H1 (cell line): ENCODE data around the gene CHD6. TPM values are rescaled to one million over a fixed set of nuclear protein-coding genes. Genes with fewer than 3 reads are reported as not detected.

Source experiments
- CTCF ChIA-PET: fragments of 300-600 bp; sonication (Branson Sonifier 250); formaldehyde crosslinking; loops from one replicate; lab custom pipeline; 2021; ENCODE audit not compliant: partially characterized antibody; lab: Charles Lee
- POLR2A ChIA-PET: fragments of 300-600 bp; sonication (Branson Sonifier 250); formaldehyde crosslinking; loops from one replicate; lab custom pipeline; 2021; ENCODE audit warnings: inconsistent platforms; ENCODE audit not compliant: partially characterized antibody; lab: Charles Lee
- DNase-seq, 2 experiments: peaks; one replicate each; pipeline versions ENCODE4 v3.0.0 to v3.0.0-alpha.2; 2010 to 2022; ENCODE audit warnings: low spot score in 2 of 2, low read depth in 1 of 2, mixed read lengths in 1 of 2
- FAIRE-seq: peaks from 2 replicates; lab custom pipeline; 2011; peaks lifted over from hg19 to GRCh38; lab: Jason Lieb, UNC
- H2AFZ ChIP-seq: 2 replicates; pipeline ENCODE4 v1.8.1; 2012; ENCODE audit warnings: low read length, inconsistent platforms
- H2AK5ac ChIP-seq: 2 replicates; pipeline ENCODE4 v1.6.1; 2013; ENCODE audit warnings: low read depth, low read length
- H2BK120ac ChIP-seq: replicated peaks from 2 replicates; pipeline ENCODE3; 2013; ENCODE audit warnings: low read depth, low read length, inconsistent platforms
- H2BK12ac ChIP-seq: 2 replicates; pipeline ENCODE4 v1.6.1; 2013; ENCODE audit warnings: low read depth, low read length
- H2BK15ac ChIP-seq: 2 replicates; pipeline ENCODE4 v1.6.1; 2013; ENCODE audit warnings: low read length
- H2BK20ac ChIP-seq: 2 replicates; pipeline ENCODE4 v1.6.1; 2013; ENCODE audit warnings: low read length
- H2BK5ac ChIP-seq: 2 replicates; pipeline ENCODE4 v1.6.1; 2013; ENCODE audit warnings: low read depth, low read length
- H3K14ac ChIP-seq: 2 replicates; pipeline ENCODE4 v1.6.1; 2013; ENCODE audit warnings: inconsistent platforms; ENCODE audit not compliant: insufficient read length
- H3K18ac ChIP-seq: 2 replicates; pipeline ENCODE4 v1.6.1; 2013; ENCODE audit warnings: low read length; ENCODE audit errors: extremely low read depth
- H3K23ac ChIP-seq: 2 replicates; pipeline ENCODE4 v1.6.1; 2013; ENCODE audit warnings: inconsistent platforms; ENCODE audit not compliant: insufficient read length
- H3K23me2 ChIP-seq: 2 replicates; pipeline ENCODE4 v1.6.1; 2013; ENCODE audit warnings: low read depth, low read length
- H3K27ac ChIP-seq: 2 replicates; pipeline ENCODE4 v1.6.1; 2011; ENCODE audit warnings: low read depth, low read length, inconsistent platforms
- H3K27me3 ChIP-seq, 4 experiments: replicated peaks in 1 of 4; 1 replicate in 1 of 4; 2 replicates in 3 of 4; pipeline versions ENCODE4 v1.6.1 to v1.8.1; 2011 to 2013; ENCODE audit warnings: low read length in 3 of 4, mild to moderate bottlenecking in 3 of 4, inconsistent platforms in 2 of 4, mixed read lengths in 2 of 4, moderate library complexity in 1 of 4; ENCODE audit not compliant: control insufficient read depth in 3 of 4, insufficient read depth in 3 of 4; ENCODE audit errors: extremely low read depth in 1 of 4
- H3K36me3 ChIP-seq, 4 experiments: 2 replicates each; pipeline versions ENCODE4 v1.6.1 to v1.8.1; 2011 to 2013; ENCODE audit warnings: mild to moderate bottlenecking in 4 of 4, low read length in 3 of 4, moderate library complexity in 2 of 4, control low read depth in 1 of 4, inconsistent platforms in 1 of 4; ENCODE audit not compliant: insufficient read depth in 4 of 4, control insufficient read depth in 2 of 4
- H3K4ac ChIP-seq: replicated peaks from 2 replicates; pipeline ENCODE3; 2013; ENCODE audit warnings: low read length, low read depth, mixed read lengths, inconsistent platforms; ENCODE audit not compliant: insufficient read length
- H3K4me1 ChIP-seq, 4 experiments: replicated peaks in 1 of 4; 1 replicate in 1 of 4; 2 replicates in 3 of 4; pipeline versions ENCODE4 v1.6.1 to v1.8.1; 2011 to 2013; ENCODE audit warnings: low read length in 3 of 4, inconsistent platforms in 2 of 4, mixed read lengths in 1 of 4; ENCODE audit not compliant: insufficient read depth in 4 of 4, control insufficient read depth in 3 of 4
- H3K4me2 ChIP-seq, 2 experiments: 2 replicates each; pipeline versions ENCODE4 v1.6.1 to v1.8.1; 2011 to 2013; ENCODE audit warnings: low read depth in 2 of 2, low read length in 2 of 2, control low read depth in 1 of 2, inconsistent platforms in 1 of 2, mild to moderate bottlenecking in 1 of 2; ENCODE audit not compliant: insufficient read depth in 1 of 2
- H3K4me3 ChIP-seq, 4 experiments: fragments of 200-600, 300-600 bp in 1 of 4; sonication (generic), shearing (Covaris generic), sonication (Bioruptor Twin) in 1 of 4; 2 replicates each; pipeline versions ENCODE4 v1.5.1 to v1.8.1; 2011 to 2016; ENCODE audit warnings: low read length in 4 of 4, low read depth in 3 of 4, control low read depth in 2 of 4, inconsistent platforms in 2 of 4, mild to moderate bottlenecking in 2 of 4, mixed read lengths in 1 of 4, moderate library complexity in 1 of 4; ENCODE audit not compliant: insufficient read depth in 2 of 4; ENCODE audit errors: extremely low read depth in 1 of 4
- H3K56ac ChIP-seq: replicated peaks from 2 replicates; pipeline ENCODE3; 2013; ENCODE audit warnings: low read depth, mild to moderate bottlenecking, mixed read lengths, low read length, inconsistent platforms; ENCODE audit not compliant: insufficient read length
- H3K79me1 ChIP-seq: 2 replicates; pipeline ENCODE4 v1.6.1; 2013; ENCODE audit warnings: low read depth, low read length, control low read depth
- H3K79me2 ChIP-seq, 2 experiments: 2 replicates each; pipeline versions ENCODE4 v1.6.1 to v1.8.1; 2012 to 2013; ENCODE audit warnings: low read length in 2 of 2, mild to moderate bottlenecking in 2 of 2, inconsistent platforms in 1 of 2; ENCODE audit not compliant: insufficient read depth in 2 of 2, control insufficient read depth in 1 of 2
- H3K9ac ChIP-seq, 4 experiments: replicated peaks in 1 of 4; 1 replicate in 1 of 4; 2 replicates in 3 of 4; pipeline versions ENCODE4 v1.6.1 to v1.8.1; 2011 to 2013; ENCODE audit warnings: low read depth in 3 of 4, low read length in 3 of 4, control low read depth in 2 of 4, mild to moderate bottlenecking in 2 of 4, moderate library complexity in 2 of 4, inconsistent platforms in 1 of 4; ENCODE audit errors: extremely low read depth in 1 of 4
- H3K9me3 ChIP-seq, 2 experiments: 2 replicates each; pipeline versions ENCODE4 v1.6.1 to v1.8.1; 2012 to 2013; ENCODE audit warnings: mild to moderate bottlenecking in 2 of 2, moderate library complexity in 2 of 2, control low read depth in 1 of 2, inconsistent platforms in 1 of 2, low read depth in 1 of 2, low read length in 1 of 2, mixed read lengths in 1 of 2; ENCODE audit not compliant: insufficient read depth in 2 of 2
- H4K20me1 ChIP-seq, 2 experiments: replicated peaks in 1 of 2; 2 replicates each; pipeline versions ENCODE3 to v1.8.1; 2011 to 2013; ENCODE audit warnings: inconsistent platforms in 2 of 2, low read length in 2 of 2, mild to moderate bottlenecking in 1 of 2; ENCODE audit not compliant: insufficient read depth in 2 of 2, control insufficient read depth in 1 of 2
- H4K5ac ChIP-seq: 2 replicates; pipeline ENCODE4 v1.6.1; 2013; ENCODE audit warnings: low read length, low read depth, mixed read lengths, inconsistent platforms; ENCODE audit not compliant: insufficient read length
- H4K8ac ChIP-seq: 2 replicates; pipeline ENCODE4 v1.8.0; 2013; ENCODE audit warnings: mild to moderate bottlenecking, moderate library complexity, low read length, inconsistent platforms; ENCODE audit not compliant: insufficient read depth; ENCODE audit errors: extremely low read depth
- H4K91ac ChIP-seq: replicated peaks from 2 replicates; pipeline ENCODE3; 2013; ENCODE audit warnings: low read length, mixed read lengths, inconsistent platforms; ENCODE audit not compliant: insufficient read length
- ASH2L ChIP-seq: fragments of 200-600, 300-600 bp; sonication (generic); IDR thresholded peaks from one replicate; pipeline ENCODE4 v1.7.1; 2017; ENCODE audit warnings: low read length
- BACH1 ChIP-seq: IDR thresholded peaks from 2 replicates; pipeline ENCODE4 v1.6.1; 2012; ENCODE audit warnings: low read length, improper control_type of control experiment
- BRCA1 ChIP-seq: IDR thresholded peaks from 2 replicates; pipeline ENCODE4 v1.6.1; 2012; ENCODE audit warnings: low read depth, low read length, improper control_type of control experiment
- CTBP2 ChIP-seq: IDR thresholded peaks from 2 replicates; pipeline ENCODE4 v1.7.0; 2011; ENCODE audit warnings: borderline replicate concordance, mild to moderate bottlenecking, moderate library complexity, mixed read lengths, low read length; ENCODE audit not compliant: insufficient read depth, insufficient read length
- EGR1 ChIP-seq: IDR thresholded peaks from 2 replicates; pipeline ENCODE4 v1.6.1; 2011; ENCODE audit warnings: low read depth, low read length, borderline replicate concordance
- EZH2 ChIP-seq: fragments of 200-600 bp; sonication (generic); IDR thresholded peaks from 2 replicates; pipeline ENCODE4 v1.7.1; 2012; ENCODE audit warnings: low read depth, mild to moderate bottlenecking, moderate library complexity, low read length, inconsistent platforms; ENCODE audit not compliant: severe bottlenecking
- FOSL1 ChIP-seq: IDR thresholded peaks from 2 replicates; pipeline ENCODE4 v1.6.1; 2011; ENCODE audit warnings: mild to moderate bottlenecking, low read depth, low read length, moderate library complexity; ENCODE audit not compliant: insufficient read depth
- HDAC6 ChIP-seq: IDR thresholded peaks from one replicate; pipeline ENCODE4 v1.7.1; 2012; ENCODE audit warnings: low read depth, mild to moderate bottlenecking, inconsistent platforms, low read length, moderate library complexity
- JUND ChIP-seq: IDR thresholded peaks from 2 replicates; pipeline ENCODE4 v1.6.1; 2011; ENCODE audit warnings: mild to moderate bottlenecking, improper control_type of control experiment, low read length
- KDM1A ChIP-seq: fragments of 200-600, 300-600 bp; sonication (generic); IDR thresholded peaks from 2 replicates; pipeline ENCODE4 v1.7.1; 2016; ENCODE audit warnings: mild to moderate bottlenecking, low read length, borderline replicate concordance
- POLR2AphosphoS5 ChIP-seq: IDR thresholded peaks from 2 replicates; pipeline ENCODE4 v1.6.1; 2011; ENCODE audit warnings: low read depth, low read length
- RFX5 ChIP-seq: IDR thresholded peaks from 2 replicates; pipeline ENCODE4 v1.6.1; 2011; ENCODE audit warnings: low read depth, low read length, improper control_type of control experiment, borderline replicate concordance
- SAP30 ChIP-seq: fragments of 300-600 bp; sonication (generic); IDR thresholded peaks from 2 replicates; pipeline ENCODE4 v1.7.1; 2012; ENCODE audit warnings: low read length, moderate library complexity, mild to moderate bottlenecking, inconsistent platforms; ENCODE audit not compliant: insufficient read depth, insufficient replicate concordance
- SIRT6 ChIP-seq: IDR thresholded peaks from one replicate; pipeline ENCODE4 v1.7.1; 2012; ENCODE audit warnings: low read length, inconsistent platforms
- SP1 ChIP-seq: IDR thresholded peaks from 2 replicates; pipeline ENCODE4 v1.6.1; 2011; ENCODE audit warnings: low read depth, low read length
- SP2 ChIP-seq: IDR thresholded peaks from 2 replicates; pipeline ENCODE4 v1.6.1; 2012; ENCODE audit warnings: mild to moderate bottlenecking, low read length, inconsistent platforms
- TAF1 ChIP-seq: IDR thresholded peaks from 2 replicates; pipeline ENCODE4 v1.6.1; 2011; ENCODE audit warnings: mild to moderate bottlenecking, low read depth, low read length
- WGBS, 2 experiments: shearing (Covaris generic) in 1 of 2; methylation state at CpG; one replicate each; pipeline versions ENCODE4 v1.1.6 to v1.1.7; 2013 to 2015; ENCODE audit warnings: low lambda C conversion rate in 2 of 2, mixed read lengths in 2 of 2, inconsistent platforms in 1 of 2, low coverage in 1 of 2, missing lambda C conversion rate in 1 of 2; ENCODE audit not compliant: insufficient replicate concordance in 2 of 2, insufficient coverage in 1 of 2, insufficient read length in 1 of 2; ENCODE audit errors: extremely low coverage in 1 of 2, missing lambda C conversion rate in 1 of 2; 5-methylcytosine and 5-hydroxymethylcytosine counted together
- polyA plus RNA-seq, 7 experiments: library from polyadenylated mRNA; depleted of rRNA in 3 of 7; stranded (reverse) in 5 of 7; unstranded in 2 of 7; fragments of >200 nt in 5 of 7; fragments of 200-250 nt in 2 of 7; gene quantifications; 1 replicate in 5 of 7; 2 replicates in 1 of 7; 4 replicates in 1 of 7; pipeline versions ENCODE4 v1.2.1 to v1.2.3, GENCODE V29; 2011 to 2013; ENCODE audit warnings: missing spikeins in 2 of 7, mixed read lengths in 2 of 7
- total RNA-seq: library from RNA; stranded (reverse); fragmentation: NEBNext Ultra II Directional; extraction: Animal tissue kit (Norgen Biotek cat#: 25700); gene quantifications from 2 replicates; pipeline ENCODE4 v1.2.1, GENCODE V29; 2021

The CHD6 gene
- total and polyA plus RNA-seq, 2 of the 8 experiments (the other 6 are each of a cell fraction or from before 2014, with no cell fraction given) = 11.1 to 62.9 TPM

- H2BK120ac ChIP-seq = no peak overlapping the region
- no peak overlapping the region for H3K14ac ChIP-seq
- peaks cover 10 to 15% of the 10 kb centered on the region in 2 experiments for H3K9me3 ChIP-seq
- H2AFZ ChIP-seq = no peak overlapping the region
- no peak overlapping the region for H2BK15ac ChIP-seq
- no peak overlapping the region for H3K23ac ChIP-seq
- H3K36me3 ChIP-seq = peaks cover 6 to 49% (median 41%) of the 10 kb centered on the region in 4 experiments
- H3K4me2 ChIP-seq = no peak overlapping the region
- no peak for FAIRE-seq
- no peak overlapping the region for H4K8ac ChIP-seq
- no peaks in the 10 kb centered on the region for H3K79me1 ChIP-seq
- no peak overlapping the region for H3K9ac ChIP-seq
- no peak overlapping the region for H2BK20ac ChIP-seq
- POLR2A ChIA-PET = no interaction called here
- H3K18ac ChIP-seq = no peak overlapping the region
- H2BK12ac ChIP-seq = no peak overlapping the region
- no peak overlapping the region for H3K4ac ChIP-seq
- no peak overlapping the region for H2BK5ac ChIP-seq
- no peaks in the 10 kb centered on the region for H3K27me3 ChIP-seq
- H3K23me2 ChIP-seq = no peaks in the 10 kb centered on the region
- no peak overlapping the region for H3K56ac ChIP-seq
- H4K20me1 ChIP-seq = no peaks in the 10 kb centered on the region
- 95% methylated on average over 2 of the region's 2 CpGs; no CpG with 5 or more reads in 1 of the 2 experiments for WGBS, 2 experiments
- no peaks in the 10 kb centered on the region for H3K79me2 ChIP-seq
- no peak overlapping the region for H3K27ac ChIP-seq
- H2AK5ac ChIP-seq = no peak overlapping the region
- no peak for DNase-seq
- no peak overlapping the region for H4K91ac ChIP-seq
- H4K5ac ChIP-seq = no peak overlapping the region
- no peaks in the 10 kb centered on the region for H3K4me1 ChIP-seq
- no peak overlapping the region for H3K4me3 ChIP-seq
- CTCF ChIA-PET = no interaction called here
- TF ChIP-seq BRCA1 (no peak), TAF1 (no peak), JUND (no peak), CTBP2 (no peak), POLR2AphosphoS5 (no peak), SP2 (no peak), EGR1 (no peak), HDAC6 (no peak), ASH2L (no peak), BACH1 (no peak), SP1 (no peak), SIRT6 (no peak), SAP30 (no peak), FOSL1 (no peak), KDM1A (no peak), EZH2 (no peak), RFX5 (no peak)
Observed at GRCh38 chr20:41458761-41459160, 159.4 kb downstream of the CHD6 start.
